ENCODE measurements around the gene SYNE3. TPM values are rescaled to one million over a fixed set of nuclear protein-coding genes. Genes with fewer than 3 reads are reported as not detected.

The SYNE3 gene
- total and polyA plus RNA-seq, 7 donors = 0.45 to 4.7 (median 3.4) TPM

DNA sequence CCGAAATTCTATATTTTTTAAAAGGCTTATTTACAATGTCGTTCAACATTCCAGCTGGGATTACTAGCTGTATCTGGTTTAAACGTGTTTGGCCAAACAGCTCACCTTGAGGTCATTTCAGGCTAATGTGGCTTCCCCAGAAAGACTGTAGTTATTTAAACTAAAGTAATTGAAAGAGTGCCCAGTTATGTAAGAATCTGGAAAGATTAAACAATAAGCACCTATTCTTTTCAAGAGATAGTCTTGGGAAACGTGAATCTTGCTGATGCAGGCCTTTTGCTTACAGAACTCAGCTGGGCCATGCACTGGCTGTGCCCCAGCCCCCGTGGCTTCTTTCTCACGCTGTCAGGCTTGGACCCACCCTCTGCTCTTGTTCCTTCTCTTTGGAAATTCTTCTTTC lies 42.8 kb upstream of the SYNE3 start:
- no peaks in the 10 kb centered on the region for H3K4me1 ChIP-seq
- H3K27ac ChIP-seq = no peak overlapping the region
- H3K36me3 ChIP-seq (ENCODE audit: insufficient read depth in 1 of 2, low read depth in 1 of 2) = no peaks in the 10 kb centered on the region
- no peak overlapping the region for H3K4me3 ChIP-seq
- DNase-seq (no peak), ATAC-seq (no peak)
- 24 to 47% (median 29%) methylated on average over 6 of the region's 6 CpGs for WGBS, 3 donors
- intact Hi-C loops (cut with DNase I) = no loop called here
- H3K27me3 ChIP-seq (ENCODE audit: insufficient read depth in 3 of 3, low read length in 2 of 3) = no peaks in the 10 kb centered on the region
- TF ChIP-seq, protein P1, sequence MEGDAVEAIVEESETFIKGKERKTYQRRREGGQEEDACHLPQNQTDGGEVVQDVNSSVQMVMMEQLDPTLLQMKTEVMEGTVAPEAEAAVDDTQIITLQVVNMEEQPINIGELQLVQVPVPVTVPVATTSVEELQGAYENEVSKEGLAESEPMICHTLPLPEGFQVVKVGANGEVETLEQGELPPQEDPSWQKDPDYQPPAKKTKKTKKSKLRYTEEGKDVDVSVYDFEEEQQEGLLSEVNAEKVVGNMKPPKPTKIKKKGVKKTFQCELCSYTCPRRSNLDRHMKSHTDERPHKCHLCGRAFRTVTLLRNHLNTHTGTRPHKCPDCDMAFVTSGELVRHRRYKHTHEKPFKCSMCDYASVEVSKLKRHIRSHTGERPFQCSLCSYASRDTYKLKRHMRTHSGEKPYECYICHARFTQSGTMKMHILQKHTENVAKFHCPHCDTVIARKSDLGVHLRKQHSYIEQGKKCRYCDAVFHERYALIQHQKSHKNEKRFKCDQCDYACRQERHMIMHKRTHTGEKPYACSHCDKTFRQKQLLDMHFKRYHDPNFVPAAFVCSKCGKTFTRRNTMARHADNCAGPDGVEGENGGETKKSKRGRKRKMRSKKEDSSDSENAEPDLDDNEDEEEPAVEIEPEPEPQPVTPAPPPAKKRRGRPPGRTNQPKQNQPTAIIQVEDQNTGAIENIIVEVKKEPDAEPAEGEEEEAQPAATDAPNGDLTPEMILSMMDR (IDR thresholded peaks at IDR 0.05) = no peak
- H3K9me3 ChIP-seq = no peaks in the 10 kb centered on the region

- H3K9me3 ChIP-seq = no peaks in the 10 kb centered on the region
- no peaks in the 10 kb centered on the region for H3K4me1 ChIP-seq
- DNase-seq (no peak), ATAC-seq (no peak)
- 58 to 70% (median 70%) methylated on average over 2 of the region's 2 CpGs for WGBS, 3 donors
- intact Hi-C loops (cut with DNase I) = no loop called here
- H3K36me3 ChIP-seq (ENCODE audit: insufficient read depth in 1 of 2, low read depth in 1 of 2) = no peaks in the 10 kb centered on the region
- H3K4me3 ChIP-seq = no peak overlapping the region
- TF ChIP-seq, protein P1 (IDR thresholded peaks at IDR 0.05) = no peak
- H3K27me3 ChIP-seq (ENCODE audit: insufficient read depth in 3 of 3, low read length in 2 of 3) = no peaks in the 10 kb centered on the region
- no peak overlapping the region for H3K27ac ChIP-seq
Measured at GRCh38 chr14:95557832-95558231, 41.4 kb upstream of the SYNE3 start.

GRCh38 chr14:95557291-95557690 lies 40.8 kb upstream of the SYNE3 start:
- DNase-seq (no peak), ATAC-seq (no peak)
- H3K4me1 ChIP-seq = no peaks in the 10 kb centered on the region
- TF ChIP-seq, protein P1 (IDR thresholded peaks at IDR 0.05) = no peak
- WGBS, 3 donors = 89 to 91% (median 90%) methylated on average over 11 of the region's 11 CpGs
- no peaks in the 10 kb centered on the region for H3K36me3 ChIP-seq (ENCODE audit: insufficient read depth in 1 of 2, low read depth in 1 of 2)
- no peaks in the 10 kb centered on the region for H3K9me3 ChIP-seq
- intact Hi-C loops (cut with DNase I) = no loop called here
- no peak overlapping the region for H3K4me3 ChIP-seq
- H3K27ac ChIP-seq = no peak overlapping the region
- H3K27me3 ChIP-seq (ENCODE audit: insufficient read depth in 3 of 3, low read length in 2 of 3) = no peaks in the 10 kb centered on the region

- no peak overlapping the region for H3K27ac ChIP-seq
- intact Hi-C loops (cut with DNase I) = no loop called here
- H3K9me3 ChIP-seq = no peaks in the 10 kb centered on the region
- no peak overlapping the region for H3K4me3 ChIP-seq
- H3K36me3 ChIP-seq (ENCODE audit: insufficient read depth in 1 of 2, low read depth in 1 of 2) = no peaks in the 10 kb centered on the region
- TF ChIP-seq, protein P1 (IDR thresholded peaks at IDR 0.05) = no peak
- DNase-seq = no peak
- no peak for ATAC-seq
- no peaks in the 10 kb centered on the region for H3K27me3 ChIP-seq (ENCODE audit: insufficient read depth in 3 of 3, low read length in 2 of 3)
- peaks cover 4% of the 10 kb centered on the region for H3K4me1 ChIP-seq
- WGBS, 3 donors = 93 to 96% (median 94%) methylated on average over 10 of the region's 10 CpGs
Measured at GRCh38 chr14:95555053-95555452, 38.6 kb upstream of the SYNE3 start.

DNA sequence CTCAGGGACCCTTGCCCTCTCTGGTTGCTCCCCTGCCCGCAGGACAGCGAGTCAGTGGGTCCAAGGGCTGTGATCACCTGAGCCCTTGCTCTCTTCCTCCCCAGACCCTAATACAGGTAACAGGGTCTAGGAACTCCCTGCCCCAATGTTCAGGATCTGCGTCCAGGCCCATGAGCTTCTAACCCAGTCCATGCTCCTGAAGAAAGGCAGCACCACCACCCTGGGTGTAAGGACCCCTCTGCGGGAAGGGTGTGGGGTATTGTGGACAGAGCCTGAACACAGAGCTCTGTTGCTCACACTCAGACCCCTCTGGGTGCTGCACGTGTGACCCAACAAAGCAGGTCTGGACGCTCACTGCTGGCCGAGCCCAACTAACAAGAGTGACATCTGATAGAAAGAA lies 36.7 kb upstream of the SYNE3 start:
- H3K4me3 ChIP-seq = no peak overlapping the region
- TF ChIP-seq, protein P1 (IDR thresholded peaks at IDR 0.05) = no peak
- no peak for ATAC-seq
- WGBS, 3 donors = 85 to 92% (median 88%) methylated on average over 7 of the region's 7 CpGs
- peaks cover 6% of the 10 kb centered on the region for H3K4me1 ChIP-seq
- H3K36me3 ChIP-seq (ENCODE audit: insufficient read depth in 1 of 2, low read depth in 1 of 2) = no peaks in the 10 kb centered on the region
- H3K27ac ChIP-seq = no peak overlapping the region
- DNase-seq = no peak
- intact Hi-C loops (cut with DNase I) = no loop called here
- no peaks in the 10 kb centered on the region for H3K27me3 ChIP-seq (ENCODE audit: insufficient read depth in 3 of 3, low read length in 2 of 3)
- no peaks in the 10 kb centered on the region for H3K9me3 ChIP-seq
